GM23248 (cell line): Measurements from ENCODE around the gene MATR3. TPM values are rescaled to one million over a fixed set of nuclear protein-coding genes. Genes with fewer than 3 reads are reported as not detected.
A peak's percentile ranks its signal among the peaks of the same experiment; 100 is the strongest.

Experiments
- DNase-seq: peaks from one replicate; pipeline ENCODE4 v3.0.0-alpha.2; 2015
- H2AFZ ChIP-seq: fragments of 200-600 bp; sonication (generic); 2 replicates; pipeline ENCODE4 v1.6.1; 2016; ENCODE audit warnings: antibody characterized with exemption
- H3F3A ChIP-seq: fragments of 200-600 bp; sonication (generic); 2 replicates; pipeline ENCODE4 v1.6.1; 2016; ENCODE audit warnings: mild to moderate bottlenecking, antibody characterized with exemption, mixed run types; ENCODE audit not compliant: insufficient read depth
- H3K27ac ChIP-seq: fragments of 200-600 bp; sonication (generic); 2 replicates; pipeline ENCODE4 v1.5.1; 2016; ENCODE audit warnings: mild to moderate bottlenecking
- H3K27me3 ChIP-seq: fragments of 200-600 bp; sonication (generic); replicated peaks from 2 replicates; pipeline ENCODE4 v1.6.1; 2016; ENCODE audit warnings: mild to moderate bottlenecking; ENCODE audit not compliant: insufficient read depth
- H3K36me3 ChIP-seq: fragments of 200-600 bp; sonication (generic); 2 replicates; pipeline ENCODE4 v1.6.1; 2016; ENCODE audit warnings: low read depth, mild to moderate bottlenecking
- H3K4me1 ChIP-seq: fragments of 200-600 bp; sonication (generic); 2 replicates; pipeline ENCODE4 v1.6.1; 2016; ENCODE audit warnings: mild to moderate bottlenecking; ENCODE audit not compliant: insufficient read depth
- H3K4me2 ChIP-seq: fragments of 200-600 bp; sonication (generic); one replicate; pipeline ENCODE4 v1.6.1; 2016; ENCODE audit warnings: mild to moderate bottlenecking; ENCODE audit not compliant: unreplicated experiment
- H3K4me3 ChIP-seq: fragments of 200-600 bp; sonication (generic); 2 replicates; pipeline ENCODE4 v1.5.1; 2016; ENCODE audit warnings: mild to moderate bottlenecking
- H3K79me2 ChIP-seq: fragments of 200-600 bp; sonication (generic); 2 replicates; pipeline ENCODE4 v1.6.1; 2016; ENCODE audit warnings: mild to moderate bottlenecking; ENCODE audit not compliant: insufficient read depth
- H3K9ac ChIP-seq: fragments of 200-600 bp; sonication (generic); 2 replicates; pipeline ENCODE4 v1.6.1; 2016; ENCODE audit warnings: mild to moderate bottlenecking
- H3K9me2 ChIP-seq: fragments of 200-600 bp; sonication (generic); 2 replicates; pipeline ENCODE4 v1.6.1; 2016; ENCODE audit warnings: mixed run types, mild to moderate bottlenecking, moderate library complexity; ENCODE audit not compliant: insufficient read depth
- H3K9me3 ChIP-seq: fragments of 200-600 bp; sonication (generic); one replicate; pipeline ENCODE4 v1.6.1; 2017; ENCODE audit warnings: low read depth
- H4K20me1 ChIP-seq: fragments of 200-600 bp; sonication (generic); 2 replicates; pipeline ENCODE4 v1.6.0; 2016; ENCODE audit not compliant: insufficient read depth
- EZH2 ChIP-seq: fragments of 200-600 bp; sonication (generic); IDR thresholded peaks from 2 replicates; pipeline ENCODE4 v1.6.1; 2018; ENCODE audit warnings: antibody characterized with exemption, mild to moderate bottlenecking; ENCODE audit not compliant: insufficient read depth, poor library complexity, severe bottlenecking
- EZH2phosphoT487 ChIP-seq: fragments of 200-600 bp; sonication (generic); IDR thresholded peaks from 2 replicates; pipeline ENCODE4 v1.6.1; 2018; ENCODE audit warnings: antibody characterized with exemption, moderate library complexity, mild to moderate bottlenecking, low read depth; ENCODE audit not compliant: insufficient read depth
- WGBS, 2 experiments: methylation state at CpG; one replicate each; pipeline ENCODE4 v1.1.6; 2015 to 2017; ENCODE audit warnings: low lambda C conversion rate in 2 of 2, low coverage in 1 of 2; ENCODE audit errors: missing lambda C conversion rate in 2 of 2; 5-methylcytosine and 5-hydroxymethylcytosine counted together
- in situ Hi-C: fragments of 300-500 bp; cut with MboI; formaldehyde crosslinking; loops from 2 replicates; pipeline ENCODE4 v1.15.0; 2020
- polyA plus RNA-seq: library from polyadenylated mRNA; unstranded; fragments of >200 nt; fragmentation: Nextera tagmentation; extraction: Ambion mirVana; gene quantifications from 2 replicates; pipeline ENCODE4 v1.2.1, GENCODE V29; 2016
- small RNA-seq: library from RNA; depleted of rRNA; stranded (forward); fragments of <200 nt; gene quantifications from one replicate; pipeline ENCODE3, GENCODE V24; 2014; ENCODE audit warnings: low read depth, low replicate concordance
- total RNA-seq: library from RNA; depleted of rRNA; stranded (reverse); fragments of >200 nt; shearing (Covaris generic); gene quantifications from 2 replicates; pipeline ENCODE4 v1.2.3, GENCODE V29; 2014; rRNA removed

Gene MATR3
- total and polyA plus RNA-seq, 2 experiments from 2014 or later, result 198 to 215 TPM

- Histone ChIP-seq H3K4me2 (no peak overlapping the region), H4K20me1 (no peaks in the 10 kb centered on the region), H3K9ac (no peak overlapping the region), H3K36me3 (no peaks in the 10 kb centered on the region), H3K9me3 (no peaks in the 10 kb centered on the region), H3K4me3 (no peak overlapping the region), H3K4me1 (peaks cover under 1% of the 10 kb centered on the region; the same call in 1 of the 2 replicates), H3F3A (no peaks in the 10 kb centered on the region), H3K9me2 (no peaks in the 10 kb centered on the region), H3K27me3 (no peaks in the 10 kb centered on the region), H2AFZ (no peak overlapping the region), H3K27ac (no peak overlapping the region), H3K79me2 (no peaks in the 10 kb centered on the region)
- WGBS, 2 experiments, result 80 to 82% methylated on average over 13 of the region's 13 CpGs
- no peak for DNase-seq
- in situ Hi-C loops, result no loop called here
- TF ChIP-seq EZH2, result no peak
- no peak for TF ChIP-seq EZH2phosphoT487
Measured at GRCh38 chr5:139378941-139379361, 85.4 kb downstream of the MATR3 start.

- Histone ChIP-seq H4K20me1 (no peaks in the 10 kb centered on the region), H2AFZ (no peak overlapping the region), H3K4me2 (no peak overlapping the region), H3K27me3 (no peaks in the 10 kb centered on the region), H3K79me2 (no peaks in the 10 kb centered on the region), H3K9me2 (no peaks in the 10 kb centered on the region), H3F3A (no peaks in the 10 kb centered on the region), H3K4me3 (no peak overlapping the region), H3K4me1 (no peaks in the 10 kb centered on the region), H3K9ac (no peak overlapping the region), H3K36me3 (no peaks in the 10 kb centered on the region), H3K9me3 (no peaks in the 10 kb centered on the region), H3K27ac (no peak overlapping the region)
- in situ Hi-C loops, result no loop called here
- TF ChIP-seq EZH2, result no peak
- no peak for TF ChIP-seq EZH2phosphoT487
- DNase-seq, result no peak
- 78 to 82% methylated on average over 15 of the region's 15 CpGs for WGBS, 2 experiments
Measured at GRCh38 chr5:139379626-139380449, 86.3 kb downstream of the MATR3 start.

Small RNAs within 50 kb of the gene (small RNA-seq; reads per million reads assigned to genes)
- gene RNA5SP195 (not detected), gene SNORA74A (4.4 reads per million, percentile 78 among the genes with 10 or more reads in this experiment), gene SNORA74D (12.0 reads per million, percentile 85 among the genes with 10 or more reads in this experiment)

Other genes starting within 250 kb of the MATR3 start
- gene SIL1, start 95.4 kb upstream of the MATR3 start, total RNA-seq, result 72.8 and 78.8 TPM in 2 replicates
- 89.8 and 101 TPM in 2 replicates for gene SIL1, start 95.4 kb upstream of the MATR3 start, polyA plus RNA-seq
- 34.8 and 62.8 TPM in 2 replicates for gene PAIP2, start 48.1 kb downstream of the MATR3 start, total RNA-seq
- 112 and 115 TPM in 2 replicates for gene PAIP2, start 48.1 kb downstream of the MATR3 start, polyA plus RNA-seq
- not detected in 2 replicates for gene SLC23A1, start 89.6 kb downstream of the MATR3 start, total RNA-seq
- gene SLC23A1, start 89.6 kb downstream of the MATR3 start, polyA plus RNA-seq, result 0.08 TPM in 1 of 2 replicates, not detected in the other
- not detected in 2 replicates for gene MZB1, start 96.2 kb downstream of the MATR3 start, total RNA-seq
- 0.32 TPM in 1 of 2 replicates, not detected in the other for gene MZB1, start 96.2 kb downstream of the MATR3 start, polyA plus RNA-seq
- 1.6 and 2.3 TPM in 2 replicates for gene PROB1, start 101.4 kb downstream of the MATR3 start, total RNA-seq
- 0.55 and 0.63 TPM in 2 replicates for gene PROB1, start 101.4 kb downstream of the MATR3 start, polyA plus RNA-seq
- 0.43 and 1.1 TPM in 2 replicates for gene SPATA24, start 110.3 kb downstream of the MATR3 start, total RNA-seq
- 2.1 and 4.3 TPM in 2 replicates for gene SPATA24, start 110.3 kb downstream of the MATR3 start, polyA plus RNA-seq
- gene DNAJC18, start 145.8 kb downstream of the MATR3 start, total RNA-seq, result 9.5 and 10.9 TPM in 2 replicates
- 13.4 and 20.8 TPM in 2 replicates for gene DNAJC18, start 145.8 kb downstream of the MATR3 start, polyA plus RNA-seq
- gene ECSCR, start 169.0 kb downstream of the MATR3 start, total RNA-seq, result not detected in 2 replicates
- gene ECSCR, start 169.0 kb downstream of the MATR3 start, polyA plus RNA-seq, result 0.41 and 0.49 TPM in 2 replicates
- gene SMIM33, start 177.3 kb downstream of the MATR3 start, total RNA-seq, result not detected in 2 replicates
- not detected in 2 replicates for gene SMIM33, start 177.3 kb downstream of the MATR3 start, polyA plus RNA-seq
- 75.0 and 87.8 TPM in 2 replicates for gene STING1, start 189.0 kb downstream of the MATR3 start, total RNA-seq
- gene STING1, start 189.0 kb downstream of the MATR3 start, polyA plus RNA-seq, result 72.6 and 74.9 TPM in 2 replicates